Upper lobe of left lung (tissue), 4 donors: ENCODE measurements around the gene D2HGDH.

Experiments used
- EP300 ChIP-seq, 4 donors: sonication (generic); formaldehyde crosslinking; IDR thresholded peaks; one replicate each; pipeline ENCODE4 v1.5.1; 2017; ENCODE audit warnings: antibody characterized with exemption in 4 of 4, control low read depth in 2 of 4
- POLR2A ChIP-seq, 4 donors: fragments of 450-650 bp; IDR thresholded peaks; one replicate each; pipeline ENCODE4 v1.5.1; 2016 to 2017; ENCODE audit warnings: antibody characterized with exemption in 4 of 4, mild to moderate bottlenecking in 2 of 4
- POLR2AphosphoS5 ChIP-seq, 2 donors: sonication (generic); formaldehyde crosslinking; IDR thresholded peaks; one replicate each; pipeline ENCODE4 v1.5.1; 2017; ENCODE audit warnings: antibody characterized with exemption in 2 of 2
- TF ChIP-seq, protein P1 (sequence below), 6 experiments: fragments of 450-650 bp in 4 of 6; fragments of 200-600 bp in 2 of 6; sonication (generic) in 2 of 6; IDR thresholded peaks; one replicate each; pipeline ENCODE4 v1.5.1; 2016 to 2019; ENCODE audit warnings: antibody characterized with exemption in 6 of 6

DNA sequence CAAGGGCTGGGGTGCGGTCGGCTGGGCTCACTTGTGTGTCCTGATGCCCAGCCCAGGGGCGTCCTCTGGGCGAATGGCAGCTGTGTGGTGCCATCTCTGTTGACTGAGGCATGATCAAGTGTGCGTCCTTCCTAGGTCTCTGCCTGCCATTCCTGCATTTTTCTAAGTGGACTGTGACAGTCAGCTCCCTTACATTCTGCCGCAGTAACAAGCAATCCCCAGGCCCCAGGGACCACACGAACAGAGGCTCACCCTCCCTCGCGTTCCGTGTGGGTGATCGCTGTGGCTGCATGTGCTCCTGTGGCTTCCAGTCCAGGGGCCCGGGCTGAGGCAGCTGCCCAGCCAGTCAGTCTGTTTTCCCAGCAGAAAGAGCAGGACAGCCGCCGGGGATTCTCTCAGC lies 17.8 kb downstream of the D2HGDH start:
- TF ChIP-seq, protein P1, sequence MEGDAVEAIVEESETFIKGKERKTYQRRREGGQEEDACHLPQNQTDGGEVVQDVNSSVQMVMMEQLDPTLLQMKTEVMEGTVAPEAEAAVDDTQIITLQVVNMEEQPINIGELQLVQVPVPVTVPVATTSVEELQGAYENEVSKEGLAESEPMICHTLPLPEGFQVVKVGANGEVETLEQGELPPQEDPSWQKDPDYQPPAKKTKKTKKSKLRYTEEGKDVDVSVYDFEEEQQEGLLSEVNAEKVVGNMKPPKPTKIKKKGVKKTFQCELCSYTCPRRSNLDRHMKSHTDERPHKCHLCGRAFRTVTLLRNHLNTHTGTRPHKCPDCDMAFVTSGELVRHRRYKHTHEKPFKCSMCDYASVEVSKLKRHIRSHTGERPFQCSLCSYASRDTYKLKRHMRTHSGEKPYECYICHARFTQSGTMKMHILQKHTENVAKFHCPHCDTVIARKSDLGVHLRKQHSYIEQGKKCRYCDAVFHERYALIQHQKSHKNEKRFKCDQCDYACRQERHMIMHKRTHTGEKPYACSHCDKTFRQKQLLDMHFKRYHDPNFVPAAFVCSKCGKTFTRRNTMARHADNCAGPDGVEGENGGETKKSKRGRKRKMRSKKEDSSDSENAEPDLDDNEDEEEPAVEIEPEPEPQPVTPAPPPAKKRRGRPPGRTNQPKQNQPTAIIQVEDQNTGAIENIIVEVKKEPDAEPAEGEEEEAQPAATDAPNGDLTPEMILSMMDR (IDR thresholded peaks at IDR 0.05) = no peak
- TF ChIP-seq POLR2AphosphoS5 (IDR thresholded peaks at IDR 0.05) = no peak
- TF ChIP-seq EP300 (IDR thresholded peaks at IDR 0.05) = no peak
- no peak for TF ChIP-seq POLR2A (IDR thresholded peaks at IDR 0.05)
